HG02798 (cell line): Measurements from ENCODE around the gene BATF2.
"Not testable (repeated sequence)": the region's sequence is repeated elsewhere in the genome, so short reads cannot be mapped to it uniquely, and the experiment has no call there.

ENCODE experiments used
- ATAC-seq: cut with Tn5 transposase; IDR thresholded peaks from one replicate; pipeline ENCODE4 v1.9.1; 2021; ENCODE audit warnings: mild to moderate bottlenecking; ENCODE audit not compliant: unreplicated experiment, poor library complexity

The BATF2 gene, protein sequence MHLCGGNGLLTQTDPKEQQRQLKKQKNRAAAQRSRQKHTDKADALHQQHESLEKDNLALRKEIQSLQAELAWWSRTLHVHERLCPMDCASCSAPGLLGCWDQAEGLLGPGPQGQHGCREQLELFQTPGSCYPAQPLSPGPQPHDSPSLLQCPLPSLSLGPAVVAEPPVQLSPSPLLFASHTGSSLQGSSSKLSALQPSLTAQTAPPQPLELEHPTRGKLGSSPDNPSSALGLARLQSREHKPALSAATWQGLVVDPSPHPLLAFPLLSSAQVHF

DNA sequence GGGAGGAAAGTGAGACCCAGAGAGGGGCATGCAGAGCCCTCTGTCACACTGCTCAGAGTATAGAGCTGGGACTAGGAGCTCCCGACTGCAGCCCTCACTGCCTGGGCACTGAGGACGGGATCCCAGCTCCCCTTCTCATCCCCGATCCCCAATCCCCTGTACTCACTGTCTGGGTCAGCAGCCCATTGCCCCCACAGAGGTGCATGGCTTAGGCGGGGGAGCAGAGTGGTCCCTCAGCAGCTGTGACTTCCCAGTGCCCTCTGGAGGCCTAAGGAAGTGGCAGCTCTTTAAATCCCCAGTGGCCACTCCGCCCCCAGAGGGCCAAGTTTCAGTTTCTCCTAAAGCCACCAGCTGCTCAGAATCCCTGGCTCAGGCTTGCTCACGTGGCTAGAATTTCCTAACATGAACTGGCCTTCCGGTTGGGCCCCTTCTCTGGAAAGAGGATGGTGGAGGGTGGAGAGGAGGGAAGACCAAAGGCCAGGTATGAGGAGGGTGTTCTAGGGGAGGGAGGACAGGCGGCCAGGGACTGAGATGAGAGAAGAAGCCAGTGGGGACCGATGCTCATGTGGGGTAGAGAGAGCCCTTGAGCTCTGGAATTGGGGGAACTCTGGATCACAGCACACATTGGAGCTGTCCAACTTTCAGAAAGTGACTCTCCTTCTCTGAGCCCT is at the start of gene BATF2:
BATF2 (minus strand) TSS at position 262 of the 671 bp plus-strand sequence; CDS start at position 205, 57 bp downstream.
- ATAC-seq, result no peak

DNA sequence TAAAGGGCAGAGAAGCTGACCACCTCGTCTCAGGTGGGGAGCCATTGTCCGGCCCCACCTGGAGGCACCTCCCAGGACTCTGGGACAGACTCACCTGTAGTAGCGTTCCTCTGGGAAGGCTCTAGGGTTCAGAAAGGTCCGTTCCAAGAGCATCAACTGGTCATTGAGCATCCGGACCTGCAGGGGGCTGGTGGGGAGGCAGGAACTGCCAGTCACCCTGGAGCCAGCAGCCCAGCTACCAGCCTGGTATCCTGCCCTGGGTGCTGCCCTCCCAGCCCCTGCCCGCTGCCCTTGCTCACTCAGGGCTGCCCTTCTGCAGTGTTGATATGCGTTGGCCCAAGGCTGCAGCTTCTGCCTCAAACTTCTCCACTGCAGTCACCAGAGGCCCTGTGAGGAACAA is 49.0 kb upstream of the BATF2 start:
- no peak for ATAC-seq

DNA sequence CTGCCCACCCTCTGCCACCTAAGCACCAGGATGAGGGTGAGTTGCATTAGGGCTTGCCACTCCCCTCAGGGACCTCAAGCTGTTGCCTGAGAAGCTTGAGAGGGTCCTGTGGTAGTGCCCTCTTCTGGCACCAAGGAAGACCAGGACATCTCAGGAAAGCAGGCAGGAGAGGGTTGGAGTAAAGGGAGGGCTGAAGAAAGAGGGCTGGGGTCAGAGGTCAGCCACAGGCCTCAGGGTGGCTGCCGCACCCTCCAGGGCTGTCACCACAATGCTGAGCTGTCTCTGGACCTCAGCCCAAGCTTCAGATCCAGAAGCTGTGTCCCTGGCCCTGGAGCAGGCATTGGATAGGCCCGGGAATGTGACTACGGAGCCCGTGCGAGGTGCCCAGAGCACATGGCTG is 48.3 kb upstream of the BATF2 start:
- no peak for ATAC-seq

DNA sequence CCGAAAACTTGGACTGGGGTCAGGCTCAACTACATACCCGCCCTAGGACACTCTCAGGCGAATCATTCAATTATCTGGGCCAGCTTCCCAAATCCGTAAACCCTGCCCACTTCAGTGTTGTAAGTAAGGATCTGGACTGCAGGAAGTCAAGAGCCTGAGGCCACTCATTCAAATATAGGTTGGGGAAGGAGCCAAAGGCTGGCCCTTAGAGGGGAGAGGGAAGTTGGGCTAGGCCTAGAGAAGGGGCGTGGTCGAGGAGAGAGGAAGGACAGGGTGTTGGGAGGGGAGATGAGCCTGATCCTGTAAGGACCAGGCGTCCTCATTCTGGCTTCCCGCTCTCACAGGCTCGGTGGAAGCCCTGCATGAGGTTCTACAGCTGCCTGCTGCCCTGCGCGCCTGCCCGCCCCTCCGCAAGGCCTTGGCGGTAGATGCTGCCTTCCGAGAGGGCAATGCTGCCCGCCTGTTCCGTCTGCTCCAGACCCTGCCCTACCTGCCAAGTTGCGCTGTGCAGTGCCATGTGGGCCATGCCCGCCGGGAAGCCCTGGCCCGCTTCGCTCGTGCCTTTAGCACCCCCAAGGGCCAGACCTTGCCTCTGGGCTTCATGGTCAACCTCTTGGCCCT is 47.2 kb upstream of the BATF2 start:
- no peak for ATAC-seq

DNA sequence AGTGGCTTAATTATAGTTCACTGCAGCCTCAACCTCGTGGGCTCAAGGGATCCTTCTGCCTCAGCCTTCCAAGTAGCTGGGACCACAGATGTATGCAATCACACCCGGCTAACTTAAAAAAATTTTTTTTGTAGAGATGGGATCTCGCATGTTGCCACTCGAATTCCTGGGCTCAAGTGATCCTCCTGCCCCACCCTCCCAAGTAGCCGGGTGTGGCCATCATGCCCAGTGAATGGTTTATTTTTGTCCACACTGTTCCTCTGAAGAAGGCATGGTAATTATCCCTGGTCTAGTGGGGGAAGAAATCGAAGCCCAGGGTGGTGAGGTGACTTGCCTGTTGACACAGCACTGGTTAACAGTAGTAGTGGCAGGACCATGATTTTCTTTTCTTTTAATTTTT is 46.1 kb upstream of the BATF2 start:
- ATAC-seq, result no peak

DNA sequence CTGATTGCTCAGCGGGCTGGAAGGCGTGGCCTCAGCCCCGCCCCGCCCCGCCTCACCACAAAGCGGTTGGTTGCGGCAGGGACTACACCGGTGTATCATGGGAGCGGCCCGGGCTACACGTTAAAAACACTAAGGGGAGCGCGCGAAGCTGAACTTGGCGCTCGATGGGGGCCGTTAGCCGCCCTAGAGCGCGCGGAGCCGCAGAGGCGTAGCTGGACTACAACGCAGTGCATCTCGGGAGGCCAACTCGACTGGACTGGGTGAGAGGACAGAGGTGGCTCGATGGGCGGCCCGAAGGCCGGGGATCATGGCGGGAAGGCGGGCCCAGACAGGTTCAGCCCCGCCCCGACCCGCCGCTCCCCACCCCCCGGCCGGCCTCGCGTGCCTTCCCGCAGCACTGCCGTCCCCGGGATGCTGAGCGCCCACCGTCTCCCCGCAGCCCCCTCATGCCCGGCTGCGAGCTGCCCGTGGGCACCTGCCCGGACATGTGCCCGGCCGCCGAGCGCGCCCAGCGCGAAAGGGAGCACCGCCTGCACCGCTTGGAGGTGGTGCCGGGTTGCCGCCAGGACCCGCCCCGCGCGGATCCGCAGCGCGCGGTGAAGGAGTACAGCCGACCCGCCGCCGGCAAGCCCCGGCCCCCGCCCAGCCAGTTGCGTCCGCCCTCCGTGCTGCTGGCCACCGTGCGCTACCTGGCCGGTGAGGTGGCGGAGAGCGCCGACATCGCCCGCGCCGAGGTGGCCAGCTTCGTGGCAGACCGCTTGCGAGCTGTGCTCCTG is 44.3 kb upstream of the BATF2 start, which contains the start of gene SAC3D1:
SAC3D1 (plus strand) TSS at position 364 of the 776 bp plus-strand sequence; CDS start at position 447, 83 bp downstream.
- ATAC-seq, result peak; percentile 90

DNA sequence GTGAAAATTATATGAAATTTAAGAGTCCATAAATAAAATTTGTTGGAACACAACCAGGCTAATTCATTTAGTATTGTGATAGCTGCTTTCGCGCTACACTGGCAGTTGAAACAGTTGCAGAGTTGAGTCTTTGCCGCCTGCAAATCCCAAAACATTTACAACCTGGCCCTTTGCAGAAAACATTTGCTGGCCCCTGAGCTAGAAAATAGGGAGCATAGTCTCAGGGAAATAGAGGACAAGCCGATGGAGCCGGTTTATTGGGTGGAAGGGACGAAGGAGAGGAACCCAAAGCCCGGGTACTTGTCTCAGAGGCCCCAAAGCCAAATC is 43.7 kb upstream of the BATF2 start:
- no peak for ATAC-seq

DNA sequence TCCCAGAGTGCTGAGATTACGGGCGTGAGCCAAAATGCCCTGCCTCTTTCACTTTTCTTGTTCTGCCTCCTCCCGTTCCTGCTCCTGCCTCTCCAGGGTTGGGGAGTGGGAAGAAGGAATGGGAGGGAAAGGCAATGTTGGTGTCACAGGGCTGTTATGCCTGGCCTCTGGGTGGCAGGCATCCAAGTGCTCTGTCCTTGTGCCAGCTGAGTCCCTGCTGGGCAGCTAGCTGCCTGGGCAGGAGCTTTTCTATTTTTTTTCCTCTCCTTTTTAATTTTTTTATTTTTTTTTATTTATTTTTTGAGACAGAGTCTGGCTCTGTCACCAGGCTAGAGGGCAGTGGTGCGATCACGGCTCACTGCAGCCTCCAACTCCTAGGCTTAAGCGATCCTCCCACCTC is 40.2 kb upstream of the BATF2 start:
- ATAC-seq, result no peak

DNA sequence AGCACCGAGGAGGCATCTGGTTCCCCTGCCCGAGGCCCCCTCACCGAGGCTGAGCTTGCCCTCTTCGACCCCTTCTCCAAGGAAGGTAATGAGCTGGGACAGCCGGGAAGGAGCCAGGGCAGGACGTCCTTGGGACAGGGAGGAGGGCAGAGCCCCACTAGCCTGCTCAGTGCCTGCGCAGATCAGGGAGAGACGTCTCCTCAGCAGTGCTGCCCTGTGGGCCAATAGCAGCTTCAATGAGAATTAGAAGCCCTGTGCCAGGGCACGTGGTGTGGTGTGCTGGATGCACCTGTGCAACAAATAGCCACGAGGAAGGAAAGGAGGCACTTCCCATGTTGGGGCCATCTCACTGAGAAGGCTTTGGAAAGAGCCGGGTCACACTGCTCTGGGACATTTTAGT is 38.8 kb upstream of the BATF2 start:
- ATAC-seq, result no peak

DNA sequence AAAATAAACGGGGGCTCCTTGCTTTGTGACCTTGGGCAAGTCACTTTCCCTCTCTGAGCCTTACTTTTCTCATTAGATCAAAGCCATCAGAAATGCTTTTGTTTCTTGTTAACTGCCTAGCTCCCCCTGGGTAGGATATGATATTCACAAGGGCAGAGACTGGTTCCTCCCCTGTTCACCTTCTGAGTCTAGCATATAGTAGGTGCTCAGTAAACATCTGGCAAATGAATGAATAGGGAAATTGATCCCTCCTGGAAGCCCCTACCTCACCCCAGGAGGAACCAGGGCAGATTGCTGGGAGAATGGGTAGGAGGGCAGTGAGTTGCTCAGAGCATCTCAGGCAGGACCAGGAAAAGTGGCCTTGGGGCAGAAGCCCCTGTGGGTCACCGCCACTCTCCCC is 37.7 kb upstream of the BATF2 start:
- ATAC-seq, result no peak

DNA sequence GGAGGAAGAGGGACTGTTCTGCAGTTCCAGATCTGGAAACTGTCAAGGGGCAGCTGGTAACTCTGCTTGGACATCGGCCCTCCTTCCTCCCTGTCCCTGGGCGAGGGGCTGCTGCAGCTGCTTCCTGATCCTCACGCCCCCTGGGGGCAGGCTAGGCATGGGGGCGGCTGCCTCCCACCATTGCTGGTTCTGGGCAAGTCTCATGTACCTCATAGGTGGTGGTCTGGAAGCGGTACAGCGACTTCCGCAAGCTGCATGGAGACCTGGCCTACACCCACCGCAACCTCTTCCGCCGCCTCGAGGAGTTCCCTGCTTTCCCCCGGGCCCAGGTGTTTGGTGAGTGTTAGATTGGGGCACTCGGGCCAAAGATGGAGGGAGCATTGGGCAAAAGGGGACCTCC is 35.4 kb upstream of the BATF2 start:
- ATAC-seq, result no peak

DNA sequence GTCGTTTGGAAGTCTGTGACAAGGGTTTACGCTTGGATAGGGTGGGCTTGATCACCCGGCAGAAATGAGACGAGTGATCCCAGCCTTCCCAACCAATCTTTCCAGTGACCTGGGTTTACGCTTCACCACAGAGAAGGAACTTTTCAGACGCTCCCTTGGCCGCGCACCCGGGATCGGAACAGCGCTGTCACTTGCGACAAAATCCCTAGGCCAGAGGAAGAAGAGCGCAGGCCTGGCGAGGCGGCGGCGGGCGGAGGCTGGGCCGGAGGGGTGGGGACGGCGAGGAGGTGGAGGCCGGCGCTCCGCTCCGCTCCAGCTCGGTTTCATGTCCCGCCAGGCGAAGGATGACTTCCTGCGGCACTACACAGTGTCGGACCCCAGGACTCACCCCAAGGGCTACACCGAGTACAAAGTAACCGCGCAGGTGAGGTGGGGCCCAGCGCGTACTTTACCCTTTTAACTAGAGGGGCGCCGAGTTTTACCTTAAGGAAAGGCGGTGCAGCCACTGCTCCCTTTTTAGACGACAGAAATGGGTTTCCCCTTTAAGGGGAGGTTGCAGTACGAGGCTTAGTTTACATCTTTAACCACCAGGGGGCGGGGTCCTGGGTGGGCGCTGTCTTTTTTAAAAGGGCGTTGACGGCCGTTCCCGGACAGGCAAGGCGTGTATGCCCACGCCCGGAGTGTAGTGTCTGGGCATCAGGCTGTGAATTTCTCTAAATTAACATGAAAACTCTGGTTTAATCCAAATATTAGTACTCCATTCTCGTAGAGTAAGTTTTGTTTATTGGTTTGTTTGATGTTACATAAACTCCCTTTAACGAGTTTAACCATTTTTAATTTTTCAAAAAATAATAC is 30.7 kb upstream of the BATF2 start, which contains the start of gene SNX15:
SNX15 (plus strand) TSS at position 227 of the 855 bp plus-strand sequence; CDS start at position 326, 99 bp downstream.
- peak; percentile 89 for ATAC-seq

DNA sequence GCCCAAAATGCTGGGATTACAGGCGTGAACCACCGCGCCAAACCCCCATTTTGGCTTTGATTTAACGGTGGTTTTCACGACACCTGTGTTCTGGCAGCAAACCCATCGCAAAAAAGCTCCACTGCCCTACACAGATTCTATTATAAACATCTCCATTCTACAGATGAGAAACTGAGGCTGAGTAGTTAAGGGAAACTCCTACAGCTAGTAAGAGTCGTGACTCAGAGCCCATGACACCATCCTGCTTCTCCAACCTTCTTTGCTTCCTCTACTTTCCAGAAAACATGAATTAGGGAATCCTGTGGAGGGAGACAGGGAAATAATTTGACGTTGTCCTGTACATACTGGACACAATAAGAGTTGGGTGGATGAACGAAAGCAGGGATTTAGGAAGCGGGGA is 30.0 kb upstream of the BATF2 start:
- ATAC-seq, result no peak

DNA sequence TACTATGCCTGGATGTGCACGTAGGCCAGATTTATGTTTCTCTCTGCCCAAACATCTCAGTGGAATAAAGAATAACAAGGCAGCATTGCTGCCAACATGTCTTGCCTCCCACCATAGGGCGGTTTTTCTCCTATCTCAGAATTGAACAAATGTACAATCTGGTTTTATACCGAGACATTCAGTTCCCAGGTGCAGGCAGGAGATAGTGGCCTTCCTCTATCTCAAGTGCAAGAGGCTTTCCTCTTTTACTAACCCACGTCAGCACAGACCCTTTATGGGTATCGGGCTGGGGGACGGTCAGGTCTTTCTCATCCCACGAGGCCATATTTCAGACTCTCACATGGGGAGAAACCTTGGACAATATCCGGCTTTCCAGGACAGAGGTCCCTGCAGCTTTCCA is 26.7 kb upstream of the BATF2 start:
- not testable (repeated sequence) for ATAC-seq

DNA sequence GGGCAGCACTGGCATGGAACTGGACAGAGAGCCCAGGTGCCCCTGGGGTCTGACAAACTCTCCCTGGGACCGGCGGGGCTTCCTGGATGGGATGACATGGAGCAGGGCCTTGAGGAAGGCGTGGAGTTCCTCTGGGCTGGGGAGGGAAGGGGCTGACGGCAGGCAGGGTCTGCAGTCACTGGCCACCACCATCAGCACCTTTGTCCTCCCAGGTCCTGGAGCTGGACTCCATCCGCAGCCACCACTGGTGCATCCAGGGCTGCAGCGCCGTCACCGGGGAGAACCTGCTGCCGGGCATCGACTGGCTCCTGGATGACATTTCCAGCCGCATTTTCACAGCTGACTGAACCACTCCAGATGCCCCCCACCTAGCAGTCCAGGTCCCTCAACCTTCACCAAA is 24.7 kb upstream of the BATF2 start:
- no peak for ATAC-seq

DNA sequence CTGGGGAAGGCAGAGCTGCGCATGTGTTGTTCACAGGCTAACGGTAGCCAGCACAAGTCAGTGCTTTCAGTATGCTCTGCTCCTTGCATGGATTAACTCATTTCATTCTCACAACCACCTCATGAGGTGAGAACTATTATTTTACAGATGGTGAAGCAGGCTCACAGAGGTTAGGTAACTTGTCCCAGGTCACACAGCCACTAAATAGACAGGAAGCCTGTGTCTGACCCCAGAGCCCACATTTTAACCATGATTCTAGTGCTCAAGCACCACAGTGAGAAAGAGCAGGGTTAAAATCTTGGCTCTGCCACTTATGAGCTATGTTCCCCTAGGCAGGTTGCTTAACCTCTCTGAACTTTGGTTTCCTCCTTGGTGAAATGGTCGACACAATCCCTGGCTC is 24.2 kb upstream of the BATF2 start:
- ATAC-seq, result no peak

DNA sequence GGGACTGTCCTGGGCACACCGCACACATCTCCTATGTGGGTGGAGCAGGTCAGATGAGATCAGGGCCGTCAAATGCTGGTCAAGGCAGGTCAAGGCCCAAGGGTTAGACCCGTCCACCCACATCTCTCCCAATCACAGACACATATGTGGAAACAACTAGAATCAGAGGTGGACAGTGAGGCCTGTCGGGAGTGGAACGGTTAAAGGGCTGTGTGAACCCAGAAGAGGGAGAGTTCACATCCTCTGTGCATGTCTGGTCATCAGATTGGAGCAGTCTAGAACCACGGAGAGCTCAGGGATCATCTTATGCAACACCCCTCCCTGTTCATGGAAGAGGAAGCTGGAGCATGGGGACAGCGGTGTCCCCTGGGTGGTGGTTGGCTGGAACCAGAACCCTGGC is 23.1 kb upstream of the BATF2 start:
- ATAC-seq, result no peak

DNA sequence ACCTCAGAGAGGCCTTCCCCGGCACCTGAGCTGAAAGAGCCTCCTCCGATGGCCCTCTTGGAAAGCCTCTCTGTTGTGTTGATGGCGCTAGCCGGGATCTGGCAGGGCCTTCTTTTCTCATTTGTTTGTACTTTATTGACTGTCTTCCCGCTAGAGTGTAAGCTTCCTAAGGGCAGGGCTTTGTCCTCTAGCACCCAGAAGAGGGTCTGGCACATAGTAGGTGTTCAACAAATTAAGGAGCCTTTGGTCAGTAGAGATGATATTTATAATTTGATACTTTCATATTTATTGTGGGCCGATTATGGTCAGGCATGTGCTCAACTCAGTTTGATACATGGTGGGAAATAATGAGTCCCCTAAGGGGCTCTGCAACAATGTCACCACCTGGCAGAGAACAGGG is 21.2 kb upstream of the BATF2 start:
- no peak for ATAC-seq

DNA sequence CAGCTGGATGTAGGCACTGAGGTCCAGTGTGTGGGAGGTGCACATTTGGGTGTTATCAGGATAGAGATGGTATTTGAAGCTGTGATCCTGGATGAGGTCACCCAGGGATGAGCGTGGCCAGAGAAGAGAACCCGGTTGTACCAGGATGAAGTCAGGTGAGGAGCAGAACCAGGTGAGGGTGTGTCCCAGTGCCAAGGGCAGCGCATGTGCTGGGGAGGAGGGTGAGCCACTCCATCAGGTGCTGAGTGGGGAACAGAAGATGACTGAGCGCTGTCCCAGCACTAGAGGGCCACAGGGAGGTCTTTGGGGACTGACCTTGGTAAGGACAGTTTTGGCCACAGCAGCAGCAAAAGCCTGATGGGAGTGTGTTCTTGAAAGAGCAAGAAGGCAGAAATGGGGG is 19.9 kb upstream of the BATF2 start:
- no peak for ATAC-seq

DNA sequence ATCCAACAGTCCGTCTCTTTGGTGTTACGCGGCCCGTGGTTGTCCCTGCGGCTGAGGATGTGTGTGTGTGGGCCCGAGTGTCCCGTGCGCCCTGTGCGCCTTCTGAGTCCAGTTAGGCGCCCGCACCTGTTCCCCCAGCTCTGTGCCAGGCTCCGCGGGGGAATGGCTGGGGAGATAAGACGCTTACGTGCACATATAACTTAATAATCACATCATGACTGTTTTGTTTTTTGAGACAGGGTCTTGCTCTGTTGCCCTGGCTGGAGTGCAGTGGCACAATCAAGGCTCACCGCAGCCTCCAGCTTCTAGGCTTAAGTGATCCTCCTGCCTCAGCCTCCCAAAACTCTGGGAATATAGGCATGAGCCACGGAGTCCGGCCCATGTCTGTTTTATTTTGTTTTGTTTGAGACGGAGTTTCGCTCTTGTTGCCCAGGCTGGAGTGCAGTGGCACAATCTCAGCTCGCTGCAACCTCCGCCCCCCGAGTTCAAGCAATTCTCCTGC is 18.0 kb upstream of the BATF2 start:
- ATAC-seq, result no peak
